ENCODE measurements around the gene ARHGEF17.
A peak's percentile ranks its signal among the peaks of the same experiment; 100 is the strongest.

ARHGEF17 gene

DNA sequence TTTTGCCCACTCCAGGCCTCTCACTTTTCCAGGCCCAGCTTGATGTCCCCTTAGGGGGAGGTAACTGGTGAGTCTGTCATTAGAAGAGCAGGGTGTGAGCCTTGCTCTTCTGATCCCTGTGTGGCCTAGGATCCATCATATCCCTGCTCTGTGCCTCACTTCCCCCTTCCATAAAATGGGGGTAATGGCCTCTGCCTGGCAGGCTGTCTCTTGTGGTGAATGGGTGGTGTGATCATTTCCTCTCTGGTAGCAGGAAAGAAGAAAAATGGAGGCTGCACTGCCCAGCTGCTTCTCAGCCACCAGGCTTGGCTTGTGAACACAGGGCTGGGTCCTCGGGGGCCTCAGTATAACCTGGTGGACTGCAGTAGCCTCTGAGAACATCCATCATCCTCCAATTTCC is 5.6 kb downstream of the ARHGEF17 start:
- in situ Hi-C loops (cut with HindIII; ENCODE audit: low sequenced_read_pairs), result no loop called here
- TF ChIP-seq, protein P1, sequence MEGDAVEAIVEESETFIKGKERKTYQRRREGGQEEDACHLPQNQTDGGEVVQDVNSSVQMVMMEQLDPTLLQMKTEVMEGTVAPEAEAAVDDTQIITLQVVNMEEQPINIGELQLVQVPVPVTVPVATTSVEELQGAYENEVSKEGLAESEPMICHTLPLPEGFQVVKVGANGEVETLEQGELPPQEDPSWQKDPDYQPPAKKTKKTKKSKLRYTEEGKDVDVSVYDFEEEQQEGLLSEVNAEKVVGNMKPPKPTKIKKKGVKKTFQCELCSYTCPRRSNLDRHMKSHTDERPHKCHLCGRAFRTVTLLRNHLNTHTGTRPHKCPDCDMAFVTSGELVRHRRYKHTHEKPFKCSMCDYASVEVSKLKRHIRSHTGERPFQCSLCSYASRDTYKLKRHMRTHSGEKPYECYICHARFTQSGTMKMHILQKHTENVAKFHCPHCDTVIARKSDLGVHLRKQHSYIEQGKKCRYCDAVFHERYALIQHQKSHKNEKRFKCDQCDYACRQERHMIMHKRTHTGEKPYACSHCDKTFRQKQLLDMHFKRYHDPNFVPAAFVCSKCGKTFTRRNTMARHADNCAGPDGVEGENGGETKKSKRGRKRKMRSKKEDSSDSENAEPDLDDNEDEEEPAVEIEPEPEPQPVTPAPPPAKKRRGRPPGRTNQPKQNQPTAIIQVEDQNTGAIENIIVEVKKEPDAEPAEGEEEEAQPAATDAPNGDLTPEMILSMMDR (IDR thresholded peaks at IDR 0.05; ENCODE audit: low read depth, low read length), result no peak
- DNase-seq (ENCODE audit: low read depth, low spot score), result no peak
- peak overlapping the region; percentile 40 for H3K4me3 ChIP-seq (ENCODE audit: low read depth, low read length)

DNA sequence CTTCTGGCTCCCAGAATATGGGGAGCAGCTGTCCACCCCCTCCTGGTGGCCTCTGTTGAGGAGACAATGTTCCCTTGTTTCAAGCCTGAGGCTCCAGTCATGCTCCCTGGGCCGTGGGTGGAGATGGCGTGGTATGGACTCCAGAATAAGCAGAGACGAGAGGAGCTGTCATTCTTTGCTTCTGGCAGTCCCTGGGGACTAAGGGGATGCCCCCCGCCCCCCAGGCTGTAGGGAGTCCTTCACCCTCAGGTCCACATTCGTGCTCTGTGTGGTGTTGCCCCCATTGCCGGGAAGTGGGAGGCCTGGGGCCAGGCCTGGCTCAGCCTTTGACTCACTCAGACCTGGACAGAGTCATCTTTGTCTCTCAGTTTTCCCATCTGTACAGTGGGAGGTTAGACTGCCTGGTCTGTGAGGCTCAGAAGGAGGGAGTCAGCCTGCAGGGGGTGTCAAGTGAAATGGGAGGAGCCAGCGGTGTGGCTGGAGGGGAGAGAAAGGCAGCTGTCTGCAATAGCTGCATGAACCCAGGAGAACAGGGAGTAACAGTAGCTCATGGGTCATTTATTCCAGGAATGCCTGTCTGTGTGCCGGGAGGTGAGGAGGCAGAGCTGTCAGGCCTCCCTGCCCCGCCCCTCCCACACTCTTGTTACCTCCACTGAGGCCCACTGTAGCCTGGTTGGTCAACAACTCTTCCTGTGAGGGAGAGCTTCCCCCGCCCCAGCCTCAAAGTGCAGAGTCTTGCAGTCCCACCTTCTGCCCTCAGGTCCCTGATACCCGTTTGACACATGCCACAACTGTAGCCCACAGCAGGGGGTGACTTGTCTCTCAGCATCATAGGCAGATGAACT is 6.3 kb downstream of the ARHGEF17 start:
- in situ Hi-C loops (cut with HindIII; ENCODE audit: low sequenced_read_pairs), result no loop called here
- H3K4me3 ChIP-seq (ENCODE audit: low read depth, low read length), result no peak overlapping the region
- TF ChIP-seq, protein P1 (IDR thresholded peaks at IDR 0.05; ENCODE audit: low read depth, low read length), result no peak
- peak; percentile 76 for DNase-seq (ENCODE audit: low read depth, low spot score)

DNA sequence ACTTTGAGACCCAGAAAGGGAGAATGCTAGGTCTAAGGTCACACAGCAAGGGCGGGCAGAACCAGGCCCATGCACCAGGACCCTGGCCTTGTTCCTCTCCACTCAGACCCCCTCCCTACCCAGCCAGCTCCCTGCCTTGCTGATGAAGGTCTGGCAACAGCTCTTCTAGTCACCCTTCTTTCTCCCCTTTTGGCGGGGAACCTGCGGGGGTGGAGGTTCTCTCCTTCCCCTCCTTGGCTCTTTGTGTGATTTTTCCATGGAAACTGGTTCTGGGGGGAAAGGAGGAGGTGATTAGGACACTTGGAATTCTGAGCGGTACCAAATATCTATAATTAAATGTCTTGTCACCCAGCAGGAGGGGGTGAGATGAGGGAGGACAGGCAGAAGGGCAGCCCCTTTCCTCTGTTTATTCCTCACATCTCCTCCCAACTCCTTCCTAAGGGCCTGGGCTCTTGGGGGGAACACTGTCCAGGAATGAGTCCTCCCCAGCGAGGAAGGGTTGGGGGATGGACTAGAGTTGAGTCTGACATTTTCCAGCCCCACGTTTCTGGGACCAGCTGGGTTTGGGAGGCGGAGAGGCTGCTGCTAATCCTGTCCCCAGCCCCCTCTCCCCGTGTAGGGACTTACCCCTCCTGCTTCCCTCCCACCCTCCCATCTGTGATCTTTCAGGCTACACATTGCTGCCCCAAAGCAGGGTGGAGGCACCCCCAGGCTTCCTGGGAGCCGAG is 7.4 kb downstream of the ARHGEF17 start:
- TF ChIP-seq, protein P1 (IDR thresholded peaks at IDR 0.05; ENCODE audit: low read depth, low read length), result no peak
- no peak for DNase-seq (ENCODE audit: low read depth, low spot score)
- no peak overlapping the region for H3K4me3 ChIP-seq (ENCODE audit: low read depth, low read length)
- in situ Hi-C loops (cut with HindIII; ENCODE audit: low sequenced_read_pairs), result no loop called here

DNA sequence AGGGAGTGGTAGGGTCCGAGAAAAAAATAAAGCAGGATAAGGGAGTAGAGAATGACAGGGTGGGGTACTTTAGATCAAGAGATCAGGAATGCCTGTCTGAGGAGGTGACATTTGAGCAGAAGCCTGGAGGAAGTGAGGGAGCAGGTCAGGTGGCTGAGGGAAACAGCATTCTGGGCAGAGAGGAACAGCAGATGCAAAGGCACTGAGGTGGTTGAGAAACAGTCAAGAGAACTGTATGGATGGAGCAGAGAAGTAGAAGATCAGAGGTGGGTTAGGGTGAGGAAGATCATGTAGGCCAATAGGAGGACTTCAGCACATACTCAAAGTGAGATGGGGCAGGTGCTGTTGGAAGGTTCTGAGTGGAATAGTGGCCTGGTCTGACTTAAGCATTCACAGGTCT is 8.3 kb downstream of the ARHGEF17 start:
- no peak overlapping the region for H3K4me3 ChIP-seq (ENCODE audit: low read depth, low read length)
- in situ Hi-C loops (cut with HindIII; ENCODE audit: low sequenced_read_pairs), result no loop called here
- TF ChIP-seq, protein P1 (IDR thresholded peaks at IDR 0.05; ENCODE audit: low read depth, low read length), result no peak
- DNase-seq (ENCODE audit: low read depth, low spot score), result no peak

DNA sequence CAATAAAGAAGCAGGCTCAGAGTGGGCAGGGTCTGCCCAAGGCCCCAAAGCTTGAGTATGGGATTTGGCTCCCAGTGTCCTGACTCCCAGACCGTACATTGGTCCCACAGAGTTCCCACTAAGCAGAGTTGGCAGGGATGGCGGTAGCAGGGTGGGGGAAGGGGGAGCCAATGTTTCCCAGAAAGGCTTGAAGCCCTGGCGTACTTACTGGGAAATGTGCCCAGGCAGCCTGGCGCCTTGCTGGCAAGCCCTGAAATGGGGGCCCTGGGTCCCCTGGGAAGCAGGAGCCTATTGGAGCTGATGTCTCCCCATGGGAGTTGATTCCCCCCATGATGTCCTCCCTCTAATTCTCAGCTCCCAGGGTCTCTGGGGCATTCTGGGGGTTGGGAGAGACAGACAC is 9.3 kb downstream of the ARHGEF17 start:
- in situ Hi-C loops (cut with HindIII; ENCODE audit: low sequenced_read_pairs), result no loop called here
- H3K4me3 ChIP-seq (ENCODE audit: low read depth, low read length), result no peak overlapping the region
- DNase-seq (ENCODE audit: low read depth, low spot score), result no peak
- TF ChIP-seq, protein P1 (IDR thresholded peaks at IDR 0.05; ENCODE audit: low read depth, low read length), result no peak

DNA sequence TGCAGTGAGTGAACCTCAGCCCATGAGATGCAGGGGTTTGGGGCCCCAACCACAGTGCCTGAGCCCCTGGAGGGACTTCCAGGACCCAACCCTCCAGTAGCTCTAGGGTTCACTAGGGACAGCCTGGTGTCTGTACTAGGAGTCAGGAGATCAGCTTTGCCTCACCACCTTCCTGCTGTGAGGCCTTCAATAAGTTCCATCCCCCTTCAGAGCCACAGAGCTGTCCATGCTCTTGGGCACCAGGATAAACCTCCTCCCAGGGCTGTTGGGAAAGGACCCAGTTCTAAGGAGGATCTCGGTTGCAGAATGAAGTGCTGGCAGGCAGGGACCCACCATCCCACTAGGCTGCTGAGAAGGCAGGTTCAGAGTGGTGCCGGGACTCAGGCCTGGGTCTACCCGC is 9.7 kb downstream of the ARHGEF17 start:
- in situ Hi-C loops (cut with HindIII; ENCODE audit: low sequenced_read_pairs), result no loop called here
- DNase-seq (ENCODE audit: low read depth, low spot score), result no peak
- TF ChIP-seq, protein P1 (IDR thresholded peaks at IDR 0.05; ENCODE audit: low read depth, low read length), result no peak
- H3K4me3 ChIP-seq (ENCODE audit: low read depth, low read length), result no peak overlapping the region
